Activated naive CD4-positive, alpha-beta T cell treated with anti-CD3 and anti-CD28 coated beads for 36 hours (primary cell): Measurements from ENCODE around the gene BPIFB2. TPM values are rescaled to one million over a fixed set of nuclear protein-coding genes. Genes with fewer than 3 reads are reported as not detected.
A peak's percentile ranks its signal among the peaks of the same experiment; 100 is the strongest.

ENCODE experiments used
- CTCF ChIA-PET: fragments of 350-600 bp; sonication (Branson Sonifier 250); formaldehyde crosslinking; loops from one replicate; lab custom pipeline; 2021; ENCODE audit warnings: antibody characterized with exemption; lab: Charles Lee
- DNase-seq: peaks from one replicate; pipeline ENCODE4 v3.0.0-alpha.2; 2020
- H3K27ac Mint-ChIP-seq: one replicate; pipeline ENCODE4 v1.8.0; 2021; ENCODE audit warnings: mild to moderate bottlenecking, mixed read lengths
- H3K27me3 Mint-ChIP-seq: one replicate; pipeline ENCODE4 v1.8.0; 2021; ENCODE audit warnings: low read depth, mixed read lengths
- H3K36me3 Mint-ChIP-seq: one replicate; pipeline ENCODE4 v1.8.0; 2021; ENCODE audit warnings: low read depth, mixed read lengths
- H3K4me1 Mint-ChIP-seq: one replicate; pipeline ENCODE4 v1.8.0; 2021; ENCODE audit warnings: low read depth, mixed read lengths
- H3K4me3 Mint-ChIP-seq: one replicate; pipeline ENCODE4 v1.8.0; 2021; ENCODE audit warnings: mild to moderate bottlenecking, moderate library complexity, mixed read lengths
- H3K9me3 Mint-ChIP-seq: one replicate; pipeline ENCODE4 v1.8.0; 2021; ENCODE audit warnings: mixed read lengths
- intact Hi-C: fragments of 100-400 bp; cut with micrococcal nuclease; formaldehyde crosslinking; loops from one replicate; pipeline ENCODE4 v1.15.1; 2023
- total RNA-seq, 2 experiments: library from RNA; stranded (reverse); gene quantifications; one replicate each; pipeline ENCODE4 v1.2.3, GENCODE V29; 2021

BPIFB2 gene
- total RNA-seq, 2 experiments from 2014 or later, result not detected

GRCh38 chr20:32980131-32980941 is 27.2 kb upstream of the BPIFB2 start:
- CTCF ChIA-PET, result interaction anchor here (0.6 kb wide), 1 partner anchor 27 kb away, joined by 3 read pairs; the partner anchor contains the start of gene BPIFB2
- intact Hi-C loops, result no loop called here
- H3K4me3 Mint-ChIP-seq, result no peak overlapping the region
- peaks cover 32% of the 10 kb centered on the region for H3K4me1 Mint-ChIP-seq
- no peaks in the 10 kb centered on the region for H3K27me3 Mint-ChIP-seq
- no peak for DNase-seq
- H3K27ac Mint-ChIP-seq, result no peak overlapping the region
- peaks cover 9% of the 10 kb centered on the region for H3K9me3 Mint-ChIP-seq
- H3K36me3 Mint-ChIP-seq, result peaks cover 7% of the 10 kb centered on the region

- Mint-ChIP-seq H3K4me3 (no peak overlapping the region), H3K27me3 (no peaks in the 10 kb centered on the region), H3K9me3 (peaks cover 9% of the 10 kb centered on the region), H3K27ac (no peak overlapping the region), H3K4me1 (peaks cover 32% of the 10 kb centered on the region), H3K36me3 (peaks cover 7% of the 10 kb centered on the region)
- no peak for DNase-seq
- CTCF ChIA-PET, result interaction anchor here (1.0 to 1.1 kb wide), 2 partner anchors 24 to 203 kb away, joined by 4 read pairs; partner anchors contain the start of gene SUN5
- intact Hi-C loops, result no loop called here
Observed at GRCh38 chr20:32980990-32981389, 26.5 kb upstream of the BPIFB2 start.

- CTCF ChIA-PET, result interaction anchor here (0.6 to 2.2 kb wide), 3 partner anchors 38 to 338 kb away, joined by 3 to 8 read pairs (median 4); no protein-coding TSS in a partner anchor
- peak overlapping the region; percentile 18 for H3K27ac Mint-ChIP-seq
Observed at GRCh38 chr20:32982617-32983458, 24.7 kb upstream of the BPIFB2 start.

GRCh38 chr20:32983459-32984112 is 23.9 kb upstream of the BPIFB2 start:
- no peak overlapping the region for H3K4me3 Mint-ChIP-seq
- intact Hi-C loops, result no loop called here
- CTCF ChIA-PET, result interaction anchor here (1.1 to 2.2 kb wide), 2 partner anchors 38 to 205 kb away, joined by 3 to 8 read pairs; no protein-coding TSS in a partner anchor
- peaks cover 16% of the 10 kb centered on the region for H3K4me1 Mint-ChIP-seq
- no peak for DNase-seq
- H3K27me3 Mint-ChIP-seq, result no peaks in the 10 kb centered on the region
- H3K9me3 Mint-ChIP-seq, result no peaks in the 10 kb centered on the region
- H3K36me3 Mint-ChIP-seq, result no peaks in the 10 kb centered on the region
- no peak overlapping the region for H3K27ac Mint-ChIP-seq

More at GRCh38 chr20:32982617-32983458, 24.7 kb upstream of the BPIFB2 start:
- Mint-ChIP-seq H3K36me3 (no peaks in the 10 kb centered on the region), H3K9me3 (no peaks in the 10 kb centered on the region), H3K27me3 (no peaks in the 10 kb centered on the region), H3K4me1 (peaks cover 18% of the 10 kb centered on the region), H3K4me3 (no peak overlapping the region)
- DNase-seq, result no peak
- intact Hi-C loops, result no loop called here

GRCh38 chr20:32984196-32984595 is 23.3 kb upstream of the BPIFB2 start:
- DNase-seq, result no peak
- H3K36me3 Mint-ChIP-seq, result no peaks in the 10 kb centered on the region
- H3K4me3 Mint-ChIP-seq, result no peak overlapping the region
- intact Hi-C loops, result no loop called here
- peaks cover 16% of the 10 kb centered on the region for H3K4me1 Mint-ChIP-seq
- H3K9me3 Mint-ChIP-seq, result no peaks in the 10 kb centered on the region
- H3K27me3 Mint-ChIP-seq, result no peaks in the 10 kb centered on the region
- no peak overlapping the region for H3K27ac Mint-ChIP-seq
- CTCF ChIA-PET, result interaction anchor here (1.1 to 2.2 kb wide), 2 partner anchors 39 to 206 kb away, joined by 3 to 8 read pairs; no protein-coding TSS in a partner anchor

- DNase-seq, result no peak
- Mint-ChIP-seq H3K4me3 (no peak overlapping the region), H3K36me3 (no peaks in the 10 kb centered on the region), H3K27me3 (no peaks in the 10 kb centered on the region), H3K4me1 (peaks cover 16% of the 10 kb centered on the region), H3K27ac (no peak overlapping the region), H3K9me3 (no peaks in the 10 kb centered on the region)
- intact Hi-C loops, result no loop called here
- CTCF ChIA-PET, result interaction anchor here (2.2 kb wide), 1 partner anchor 39 kb away, joined by 8 read pairs; no protein-coding TSS in a partner anchor
Observed at GRCh38 chr20:32984631-32985354, 22.7 kb upstream of the BPIFB2 start.

GRCh38 chr20:32985596-32985995 is 21.9 kb upstream of the BPIFB2 start:
- H3K36me3 Mint-ChIP-seq, result no peaks in the 10 kb centered on the region
- no peaks in the 10 kb centered on the region for H3K9me3 Mint-ChIP-seq
- no peak overlapping the region for H3K4me3 Mint-ChIP-seq
- intact Hi-C loops, result no loop called here
- H3K4me1 Mint-ChIP-seq, result peaks cover 18% of the 10 kb centered on the region
- no peaks in the 10 kb centered on the region for H3K27me3 Mint-ChIP-seq
- no peak overlapping the region for H3K27ac Mint-ChIP-seq
- no peak for DNase-seq
- CTCF ChIA-PET, result no interaction called here

- DNase-seq, result no peak
- CTCF ChIA-PET, result interaction anchor here (1.3 kb wide), 1 partner anchor 21 kb away, joined by 3 read pairs; no protein-coding TSS in a partner anchor
- no peak overlapping the region for H3K4me3 Mint-ChIP-seq
- intact Hi-C loops, result no loop called here
- no peaks in the 10 kb centered on the region for H3K36me3 Mint-ChIP-seq
- H3K27me3 Mint-ChIP-seq, result no peaks in the 10 kb centered on the region
- H3K4me1 Mint-ChIP-seq, result peaks cover 26% of the 10 kb centered on the region
- no peaks in the 10 kb centered on the region for H3K9me3 Mint-ChIP-seq
- no peak overlapping the region for H3K27ac Mint-ChIP-seq
Observed at GRCh38 chr20:32986331-32986966, 21.1 kb upstream of the BPIFB2 start.

- H3K9me3 Mint-ChIP-seq, result no peaks in the 10 kb centered on the region
- H3K27ac Mint-ChIP-seq, result no peak overlapping the region
- H3K4me1 Mint-ChIP-seq, result peaks cover 31% of the 10 kb centered on the region
- no peaks in the 10 kb centered on the region for H3K36me3 Mint-ChIP-seq
- intact Hi-C loops, result no loop called here
- DNase-seq, result no peak
- CTCF ChIA-PET, result interaction anchor here (0.6 to 1.3 kb wide), 2 partner anchors 13 to 21 kb away, joined by 3 read pairs; no protein-coding TSS in a partner anchor
- no peak overlapping the region for H3K4me3 Mint-ChIP-seq
- H3K27me3 Mint-ChIP-seq, result no peaks in the 10 kb centered on the region
Observed at GRCh38 chr20:32987044-32987825, 20.3 kb upstream of the BPIFB2 start.

GRCh38 chr20:32988008-32988407 is 19.5 kb upstream of the BPIFB2 start:
- intact Hi-C loops, result no loop called here
- no peaks in the 10 kb centered on the region for H3K36me3 Mint-ChIP-seq
- CTCF ChIA-PET, result no interaction called here
- H3K27ac Mint-ChIP-seq, result no peak overlapping the region
- no peaks in the 10 kb centered on the region for H3K9me3 Mint-ChIP-seq
- H3K4me1 Mint-ChIP-seq, result peaks cover 35% of the 10 kb centered on the region
- DNase-seq, result no peak
- H3K4me3 Mint-ChIP-seq, result no peak overlapping the region
- no peaks in the 10 kb centered on the region for H3K27me3 Mint-ChIP-seq
